Measurements from ENCODE around the gene ALDH2.

The ALDH2 gene

GRCh38 chr12:111806304-111806703 is 39.6 kb downstream of the ALDH2 start:
- TF ChIP-seq CTCF (IDR thresholded peaks at IDR 0.05; ENCODE audit: low read depth, low read length, poor library complexity, severe bottlenecking) = no peak
- no peak for TF ChIP-seq EZH2phosphoT487 (IDR thresholded peaks at IDR 0.05; ENCODE audit: borderline replicate concordance, low read length)
- H3K9me3 ChIP-seq (ENCODE audit: control insufficient read depth, insufficient read depth, low read length) = no peaks in the 10 kb centered on the region
- no peaks in the 10 kb centered on the region for H3K27me3 ChIP-seq (ENCODE audit: control insufficient read depth, low read length)
- H3K9me2 ChIP-seq (replicated peaks; ENCODE audit: control insufficient read depth, low read length) = no peaks in the 10 kb centered on the region
- H3K4me1 ChIP-seq (ENCODE audit: control insufficient read depth, low read length) = no peaks in the 10 kb centered on the region
- peaks cover 3% of the 10 kb centered on the region; the same call in 1 of the 2 replicates for H3K36me3 ChIP-seq (ENCODE audit: control insufficient read depth, low read length)
- no peak overlapping the region for H3K4me3 ChIP-seq (ENCODE audit: low read length)
- H3K4me2 ChIP-seq (ENCODE audit: low read length) = no peak overlapping the region
- no peaks in the 10 kb centered on the region for H4K20me1 ChIP-seq (ENCODE audit: control insufficient read depth, insufficient read depth, low read depth, low read length)
- no peak overlapping the region for H3K27ac ChIP-seq (ENCODE audit: low read depth, low read length)
- H3K79me2 ChIP-seq (ENCODE audit: control insufficient read depth, low read length) = no peaks in the 10 kb centered on the region
- no peaks in the 10 kb centered on the region; the same call in 1 of the 2 replicates for H3F3A ChIP-seq (ENCODE audit: control insufficient read depth, insufficient read depth)

- Histone ChIP-seq H3K79me2 (ENCODE audit: control insufficient read depth, low read length) (no peaks in the 10 kb centered on the region), H4K20me1 (ENCODE audit: control insufficient read depth, insufficient read depth, low read depth, low read length) (no peaks in the 10 kb centered on the region), H3F3A (ENCODE audit: control insufficient read depth, insufficient read depth) (no peaks in the 10 kb centered on the region; the same call in 1 of the 2 replicates), H3K4me3 (ENCODE audit: low read length) (no peak overlapping the region), H3K27me3 (ENCODE audit: control insufficient read depth, low read length) (no peaks in the 10 kb centered on the region), H3K9me3 (ENCODE audit: control insufficient read depth, insufficient read depth, low read length) (no peaks in the 10 kb centered on the region), H3K9me2 (replicated peaks; ENCODE audit: control insufficient read depth, low read length) (no peaks in the 10 kb centered on the region), H3K27ac (ENCODE audit: low read depth, low read length) (no peak overlapping the region), H3K4me1 (ENCODE audit: control insufficient read depth, low read length) (no peaks in the 10 kb centered on the region), H3K36me3 (ENCODE audit: control insufficient read depth, low read length) (peaks cover 3% of the 10 kb centered on the region; the same call in 1 of the 2 replicates), H3K4me2 (ENCODE audit: low read length) (no peak overlapping the region)
- no peak for TF ChIP-seq CTCF (IDR thresholded peaks at IDR 0.05; ENCODE audit: low read depth, low read length, poor library complexity, severe bottlenecking)
- TF ChIP-seq EZH2phosphoT487 (IDR thresholded peaks at IDR 0.05; ENCODE audit: borderline replicate concordance, low read length) = no peak
Observed at GRCh38 chr12:111807232-111807631, 40.5 kb downstream of the ALDH2 start.

- TF ChIP-seq EZH2phosphoT487 (IDR thresholded peaks at IDR 0.05; ENCODE audit: borderline replicate concordance, low read length) (no peak), CTCF (IDR thresholded peaks at IDR 0.05; ENCODE audit: low read depth, low read length, poor library complexity, severe bottlenecking) (peak; percentile 91)
- peaks cover 12% of the 10 kb centered on the region for H3K4me1 ChIP-seq (ENCODE audit: control insufficient read depth, low read length)
Observed at GRCh38 chr12:111812881-111813741, 46.4 kb downstream of the ALDH2 start.

More at GRCh38 chr12:111812881-111813741, 46.4 kb downstream of the ALDH2 start:
- Histone ChIP-seq H3K27ac (ENCODE audit: low read depth, low read length) (no peak overlapping the region), H3K9me2 (replicated peaks; ENCODE audit: control insufficient read depth, low read length) (no peaks in the 10 kb centered on the region), H3F3A (ENCODE audit: control insufficient read depth, insufficient read depth) (no peaks in the 10 kb centered on the region; the same call in 1 of the 2 replicates), H3K9me3 (ENCODE audit: control insufficient read depth, insufficient read depth, low read length) (no peaks in the 10 kb centered on the region), H3K36me3 (ENCODE audit: control insufficient read depth, low read length) (peaks cover 3% of the 10 kb centered on the region; the same call in 1 of the 2 replicates), H3K4me3 (ENCODE audit: low read length) (no peak overlapping the region), H3K4me2 (ENCODE audit: low read length) (peak overlapping the region; percentile 41), H4K20me1 (ENCODE audit: control insufficient read depth, insufficient read depth, low read depth, low read length) (no peaks in the 10 kb centered on the region), H3K27me3 (ENCODE audit: control insufficient read depth, low read length) (no peaks in the 10 kb centered on the region; the same call in 1 of the 2 replicates), H3K79me2 (ENCODE audit: control insufficient read depth, low read length) (no peaks in the 10 kb centered on the region)

Measured in DOHH2 (cell line).